Pancreas (tissue), 10 donors: ENCODE results near the gene MORC1. TPM values are rescaled to one million over a fixed set of nuclear protein-coding genes. Genes with fewer than 3 reads are reported as not detected.
A peak's percentile ranks its signal among the peaks of the same experiment; 100 is the strongest.

ENCODE experiments used
- ATAC-seq, 4 donors: fragments of 200-7000 bp; cut with Tn5 transposase; one replicate each; pipeline versions ENCODE4 v1.8.0 to v1.9.1; 2020; ENCODE audit warnings: mild to moderate bottlenecking in 4 of 4, moderate library complexity in 4 of 4
- DNase-seq, 6 donors: peaks; one replicate each; pipeline ENCODE4 v3.0.0-alpha.2; 2020
- FAIRE-seq: peaks from 2 replicates; lab custom pipeline; 2012; peaks lifted over from hg19 to GRCh38; lab: Jason Lieb, UNC
- H3K27ac ChIP-seq, 4 donors: fragments of 200-600 bp; sonication (generic); 1 replicate in 3 of 4; 2 replicates in 1 of 4; pipeline versions ENCODE4 v1.5.0 to v1.8.0; 2020
- H3K27me3 ChIP-seq, 4 donors: fragments of 200-600 bp; one replicate each; pipeline ENCODE4 v1.8.0; 2021
- H3K36me3 ChIP-seq, 3 donors: fragments of 200-600 bp; sonication (generic) in 1 of 3; one replicate each; pipeline versions ENCODE4 v1.5.0 to v1.8.0; 2020 to 2021
- H3K4me1 ChIP-seq, 3 donors: fragments of 200-600 bp; one replicate each; pipeline ENCODE4 v1.8.0; 2021
- H3K4me3 ChIP-seq, 4 donors: fragments of 200-600 bp; sonication (generic) in 2 of 4; one replicate each; pipeline versions ENCODE4 v1.5.0 to v1.8.0; 2020 to 2021
- H3K9me3 ChIP-seq, 4 donors: fragments of 200-600 bp; one replicate each; pipeline ENCODE4 v1.8.0; 2021
- CTCF ChIP-seq, 4 donors: fragments of 200-600 bp; sonication (generic) in 3 of 4; IDR thresholded peaks; one replicate each; pipeline versions ENCODE4 v1.5.0 to v1.8.0; 2021; ENCODE audit warnings: antibody characterized with exemption in 4 of 4
- WGBS, 2 donors: extraction: QIAGEN DNeasy Blood & Tissue Kit; methylation state at CpG; one replicate each; pipeline ENCODE4 v1.1.7; 2013; 5-methylcytosine and 5-hydroxymethylcytosine counted together
- intact Hi-C, 3 donors: fragments of 100-400 bp; cut with DNase I; formaldehyde crosslinking; loops; one replicate each; pipeline versions ENCODE4 v1.11.1 to v1.14.2; 2022
- polyA plus RNA-seq, 2 donors: library from polyadenylated mRNA; stranded (reverse); fragments of 200-250 nt; gene quantifications; one replicate each; pipeline ENCODE4 v1.2.3, GENCODE V29; 2013
- total RNA-seq, 6 donors: library from RNA; stranded (reverse); fragmentation: NEBNext Ultra II Directional in 4 of 6; extraction: Animal tissue kit (Norgen Biotek cat#: 25700) in 4 of 6; gene quantifications; one replicate each; pipeline versions ENCODE4 v1.2.1 to v1.2.4, GENCODE V29; 2021 to 2023
- donor health status: healthy with polysubstance abuse.
- donor health status: DM: no; HTN: no; CAD: no; lungs with moderate emphysema.
- donor health status: DM: no; HTN: no; CAD: no.
- donor health status: control.
- donor health status: control.
- donor health status: Bipolar disorder and iron deficiency.
- donor health status: DM: yes; HTN: yes; CAD: no.
- donor health status: DM: no; HTN: no; CAD: no.
- donor health status: DM: no; HTN: no; CAD: no.
- donor health status: DM: yes; HTN: yes; CAD: no.

Gene MORC1
- total and polyA plus RNA-seq, 8 donors = not detected

GRCh38 chr3:108976058-108976457 is 141.9 kb downstream of the MORC1 start:
- Histone ChIP-seq H3K36me3 (no peaks in the 10 kb centered on the region), H3K27me3 (no peaks in the 10 kb centered on the region), H3K27ac (no peak overlapping the region), H3K4me3 (no peak overlapping the region), H3K4me1 (peaks cover 8 to 20% (median 17%) of the 10 kb centered on the region in 3 donors), H3K9me3 (no peaks in the 10 kb centered on the region)
- intact Hi-C loops = no loop called here
- DNase-seq (no peak), FAIRE-seq (no peak), ATAC-seq (no peak)
- no peak for TF ChIP-seq CTCF (IDR thresholded peaks at IDR 0.05)
- WGBS, 2 donors = 33 to 53% methylated on average over 2 of the region's 2 CpGs

- FAIRE-seq (no peak), DNase-seq (peak in 4 of 6 donors; percentile 26 to 32 (median 29)), ATAC-seq (peak; percentile 27 to 70 (median 56))
- no peaks in the 10 kb centered on the region for H3K27me3 ChIP-seq
- intact Hi-C loops = no loop called here
- TF ChIP-seq CTCF (IDR thresholded peaks at IDR 0.05) = no peak
- H3K27ac ChIP-seq = peak overlapping the region in 3 of 4 donors; percentile 33 to 74 (median 62)
- no peak overlapping the region for H3K4me3 ChIP-seq
- H3K4me1 ChIP-seq = peaks cover 8 to 22% (median 20%) of the 10 kb centered on the region in 3 donors
- H3K9me3 ChIP-seq = no peaks in the 10 kb centered on the region
- WGBS, 2 donors = 13 to 23% methylated on average over 1 of the region's 1 CpG
- H3K36me3 ChIP-seq = no peaks in the 10 kb centered on the region
Observed at GRCh38 chr3:108973019-108973418, 144.9 kb downstream of the MORC1 start.

- intact Hi-C loops = no loop called here
- FAIRE-seq (no peak), ATAC-seq (peak; percentile 86 to 92 (median 88)), DNase-seq (peak in 4 of 6 donors; percentile 18 to 73 (median 48))
- H3K4me1 ChIP-seq = peaks cover 8 to 22% (median 20%) of the 10 kb centered on the region in 3 donors
- WGBS, 2 donors = 27 to 34% methylated on average over 3 of the region's 3 CpGs
- no peaks in the 10 kb centered on the region for H3K27me3 ChIP-seq
- H3K36me3 ChIP-seq = no peaks in the 10 kb centered on the region
- TF ChIP-seq CTCF (IDR thresholded peaks at IDR 0.05) = no peak
- no peak overlapping the region for H3K4me3 ChIP-seq
- H3K9me3 ChIP-seq = no peaks in the 10 kb centered on the region
- H3K27ac ChIP-seq = peak overlapping the region in 3 of 4 donors; percentile 33 to 74 (median 62)
Observed at GRCh38 chr3:108972482-108972881, 145.5 kb downstream of the MORC1 start.

GRCh38 chr3:108970561-108970960 is 147.4 kb downstream of the MORC1 start:
- no peak overlapping the region for H3K27ac ChIP-seq
- no peaks in the 10 kb centered on the region for H3K36me3 ChIP-seq
- H3K27me3 ChIP-seq = no peaks in the 10 kb centered on the region
- no peak for DNase-seq
- H3K4me3 ChIP-seq = no peak overlapping the region
- WGBS, 2 donors = 36 to 37% methylated on average over 3 of the region's 3 CpGs
- H3K4me1 ChIP-seq = peaks cover 8 to 22% (median 20%) of the 10 kb centered on the region in 3 donors
- H3K9me3 ChIP-seq = no peaks in the 10 kb centered on the region
- ATAC-seq = peak in 1 of 4 donors; percentile 20
- intact Hi-C loops = no loop called here
- FAIRE-seq = no peak
- no peak for TF ChIP-seq CTCF (IDR thresholded peaks at IDR 0.05)

GRCh38 chr3:108966773-108967172 is 151.2 kb downstream of the MORC1 start:
- intact Hi-C loops = no loop called here
- H3K27ac ChIP-seq = no peak overlapping the region
- ATAC-seq (no peak), FAIRE-seq (no peak), DNase-seq (no peak)
- 89 to 90% methylated on average over 3 of the region's 3 CpGs for WGBS, 2 donors
- peaks cover 0 to 5% (median under 1%) of the 10 kb centered on the region in 3 donors for H3K4me1 ChIP-seq
- H3K27me3 ChIP-seq = no peaks in the 10 kb centered on the region
- H3K36me3 ChIP-seq = no peaks in the 10 kb centered on the region
- H3K9me3 ChIP-seq = no peaks in the 10 kb centered on the region
- no peak for TF ChIP-seq CTCF (IDR thresholded peaks at IDR 0.05)
- no peak overlapping the region for H3K4me3 ChIP-seq
